ENCODE measurements around the gene DNAH1.

The DNAH1 gene

DNA sequence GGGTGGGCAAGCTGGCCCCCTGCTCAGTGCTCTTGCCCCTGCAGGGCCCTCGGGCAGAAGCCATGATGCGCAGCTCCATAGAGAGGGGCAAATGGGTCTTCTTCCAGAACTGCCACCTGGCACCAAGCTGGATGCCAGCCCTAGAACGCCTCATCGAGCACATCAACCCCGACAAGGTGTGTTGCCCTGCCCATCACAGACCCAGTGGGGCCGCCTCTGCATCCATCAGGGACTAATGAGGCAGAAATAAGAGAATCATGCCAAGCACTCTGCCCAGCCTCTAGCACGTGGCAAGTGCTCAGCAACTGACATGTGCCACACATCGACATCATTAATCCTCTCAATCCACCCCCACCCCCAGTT, 79.4 kb downstream of the DNAH1 start:
- H3K9me3 ChIP-seq (ENCODE audit: insufficient read depth, low read length): no peaks in the 10 kb centered on the region
- no peak overlapping the region for H3K4me2 ChIP-seq (ENCODE audit: low read depth, low read length, poor library complexity, severe bottlenecking)
- H3K9me2 ChIP-seq (replicated peaks; ENCODE audit: insufficient read depth, low read length): no peaks in the 10 kb centered on the region
- no peaks in the 10 kb centered on the region for H3K27me3 ChIP-seq (ENCODE audit: low read length)
- no peaks in the 10 kb centered on the region for H4K20me1 ChIP-seq (ENCODE audit: low read depth, low read length)
- no peaks in the 10 kb centered on the region for H3F3A ChIP-seq (ENCODE audit: insufficient read depth)
- no peaks in the 10 kb centered on the region for H3K79me2 ChIP-seq (ENCODE audit: insufficient read depth, low read length)
- TF ChIP-seq EZH2phosphoT487 (conservative IDR thresholded peaks at IDR 0.05; ENCODE audit: low read length): no peak
- H3K27ac ChIP-seq (ENCODE audit: low read depth, low read length): no peak overlapping the region
- H3K9ac ChIP-seq (ENCODE audit: low read length): no peak overlapping the region
- H2AFZ ChIP-seq (ENCODE audit: low read depth, low read length, severe bottlenecking): no peak overlapping the region
- no peaks in the 10 kb centered on the region for H3K36me3 ChIP-seq (ENCODE audit: low read length)
- H3K4me3 ChIP-seq (ENCODE audit: insufficient read depth, low read length, poor library complexity, severe bottlenecking): no peak overlapping the region

DNA sequence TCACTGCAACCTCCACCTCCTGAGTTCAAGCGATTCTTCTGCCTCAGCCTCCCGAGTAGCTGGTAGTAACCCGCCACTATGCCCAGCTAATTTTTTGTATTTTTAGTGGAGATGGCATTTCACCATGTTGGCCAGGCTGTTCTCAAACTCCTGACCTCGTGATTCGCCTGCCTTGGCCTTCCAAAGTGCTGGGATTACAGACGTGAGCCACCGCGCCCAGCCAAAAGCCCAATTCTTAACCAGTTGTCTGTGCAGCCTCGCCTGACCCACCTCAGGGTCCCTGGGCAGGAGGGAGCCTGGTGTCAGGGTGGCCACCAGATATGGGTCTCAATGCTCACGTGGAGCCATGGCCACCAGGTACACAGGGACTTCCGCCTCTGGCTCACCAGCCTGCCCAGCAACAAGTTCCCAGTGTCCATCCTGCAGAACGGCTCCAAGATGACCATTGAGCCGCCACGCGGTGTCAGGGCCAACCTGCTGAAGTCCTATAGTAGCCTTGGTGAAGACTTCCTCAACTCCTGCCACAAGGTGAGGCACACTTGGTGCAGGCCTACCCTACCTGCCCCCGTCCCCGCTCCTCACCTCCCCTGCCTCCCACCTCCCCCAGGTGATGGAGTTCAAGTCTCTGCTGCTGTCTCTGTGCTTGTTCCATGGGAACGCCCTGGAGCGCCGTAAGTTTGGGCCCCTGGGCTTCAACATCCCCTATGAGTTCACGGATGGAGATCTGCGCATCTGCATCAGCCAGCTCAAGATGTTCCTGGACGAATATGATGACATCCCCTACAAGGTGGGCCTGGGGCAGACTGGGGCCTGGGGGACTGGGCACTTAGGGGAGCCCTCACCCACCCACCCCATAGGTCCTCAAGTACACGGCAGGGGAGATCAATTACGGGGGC, 80.1 kb downstream of the DNAH1 start:
- Histone ChIP-seq H2AFZ (ENCODE audit: low read depth, low read length, severe bottlenecking) (no peak overlapping the region), H3K4me2 (ENCODE audit: low read depth, low read length, poor library complexity, severe bottlenecking) (no peak overlapping the region), H3K36me3 (ENCODE audit: low read length) (no peaks in the 10 kb centered on the region), H3K4me3 (ENCODE audit: insufficient read depth, low read length, poor library complexity, severe bottlenecking) (no peak overlapping the region), H3K9me3 (ENCODE audit: insufficient read depth, low read length) (no peaks in the 10 kb centered on the region), H3K9ac (ENCODE audit: low read length) (no peak overlapping the region), H3K9me2 (replicated peaks; ENCODE audit: insufficient read depth, low read length) (no peaks in the 10 kb centered on the region), H3F3A (ENCODE audit: insufficient read depth) (no peaks in the 10 kb centered on the region), H3K27me3 (ENCODE audit: low read length) (no peaks in the 10 kb centered on the region), H3K27ac (ENCODE audit: low read depth, low read length) (no peak overlapping the region), H4K20me1 (ENCODE audit: low read depth, low read length) (no peaks in the 10 kb centered on the region), H3K79me2 (ENCODE audit: insufficient read depth, low read length) (no peaks in the 10 kb centered on the region)
- TF ChIP-seq EZH2phosphoT487 (conservative IDR thresholded peaks at IDR 0.05; ENCODE audit: low read length) (no peak), CTCF (IDR thresholded peaks at IDR 0.05; ENCODE audit: insufficient read depth, low read length, poor library complexity, severe bottlenecking) (no peak)

- no peaks in the 10 kb centered on the region for H3K9me3 ChIP-seq (ENCODE audit: insufficient read depth, low read length)
- no peak overlapping the region for H3K4me2 ChIP-seq (ENCODE audit: low read depth, low read length, poor library complexity, severe bottlenecking)
- no peak overlapping the region for H3K27ac ChIP-seq (ENCODE audit: low read depth, low read length)
- H3K27me3 ChIP-seq (ENCODE audit: low read length): no peaks in the 10 kb centered on the region
- H3K9me2 ChIP-seq (replicated peaks; ENCODE audit: insufficient read depth, low read length): no peaks in the 10 kb centered on the region
- no peak overlapping the region for H2AFZ ChIP-seq (ENCODE audit: low read depth, low read length, severe bottlenecking)
- H3K9ac ChIP-seq (ENCODE audit: low read length): no peak overlapping the region
- no peak overlapping the region for H3K4me3 ChIP-seq (ENCODE audit: insufficient read depth, low read length, poor library complexity, severe bottlenecking)
- TF ChIP-seq EZH2phosphoT487 (conservative IDR thresholded peaks at IDR 0.05; ENCODE audit: low read length) (no peak), CTCF (IDR thresholded peaks at IDR 0.05; ENCODE audit: insufficient read depth, low read length, poor library complexity, severe bottlenecking) (no peak)
- H3K36me3 ChIP-seq (ENCODE audit: low read length): no peaks in the 10 kb centered on the region
- H4K20me1 ChIP-seq (ENCODE audit: low read depth, low read length): no peaks in the 10 kb centered on the region
- no peaks in the 10 kb centered on the region for H3K79me2 ChIP-seq (ENCODE audit: insufficient read depth, low read length)
- no peaks in the 10 kb centered on the region for H3F3A ChIP-seq (ENCODE audit: insufficient read depth)
Measured at GRCh38 chr3:52396907-52397591, 80.9 kb downstream of the DNAH1 start.

Measured in SU-DHL-6 (cell line).